Liver (tissue), 3 donors: ENCODE data around the gene HDHD3.

Experiments
- ATF3 ChIP-seq: IDR thresholded peaks from 2 replicates; pipeline ENCODE4 v1.6.1; 2016; ENCODE audit warnings: antibody characterized with exemption
- CTCF ChIP-seq: fragments of 150-350 bp; IDR thresholded peaks from 2 replicates; pipeline ENCODE4 v1.5.1; 2017; ENCODE audit warnings: improper control_type of control experiment, low read depth, low read length; ENCODE audit not compliant: missing input control
- MAX ChIP-seq: IDR thresholded peaks from 2 replicates; pipeline ENCODE4 v1.6.1; 2016; ENCODE audit warnings: antibody characterized with exemption
- REST ChIP-seq: IDR thresholded peaks from 2 replicates; pipeline ENCODE4 v1.6.1; 2016; ENCODE audit warnings: antibody characterized with exemption, mild to moderate bottlenecking
- RXRA ChIP-seq, 2 donors: IDR thresholded peaks; 2 replicates each; pipeline ENCODE4 v1.6.1; 2017 to 2018; ENCODE audit warnings: antibody characterized with exemption in 2 of 2, mild to moderate bottlenecking in 1 of 2
- TAF1 ChIP-seq: conservative IDR thresholded peaks from 2 replicates; pipeline ENCODE4 v1.6.1; 2016; ENCODE audit warnings: antibody characterized with exemption, mild to moderate bottlenecking
- YY1 ChIP-seq: IDR thresholded peaks from 2 replicates; pipeline ENCODE4 v1.6.1; 2016; ENCODE audit warnings: antibody characterized with exemption, mild to moderate bottlenecking
- donor health status: healthy.
- donor health status: healthy.

- TF ChIP-seq YY1 (no peak), CTCF (no peak), TAF1 (no peak), ATF3 (no peak), RXRA (IDR thresholded peaks at IDR 0.05) (no peak), REST (no peak), MAX (no peak)
Measured at GRCh38 chr9:113326230-113326629, 50.6 kb downstream of the HDHD3 start.
